GM21576 (cell line): ENCODE data around the gene ERCC6L2.

Experiments
- ATAC-seq: cut with Tn5 transposase; IDR thresholded peaks from one replicate; pipeline ENCODE4 v1.9.1; 2021; ENCODE audit warnings: mild to moderate bottlenecking, moderate library complexity; ENCODE audit not compliant: unreplicated experiment

ERCC6L2 gene

GRCh38 chr9:95910770-95911340 lies 35.4 kb downstream of the ERCC6L2 start:
- ATAC-seq: no peak

- no peak for ATAC-seq
Measured at GRCh38 chr9:95912773-95913172, 37.3 kb downstream of the ERCC6L2 start.

GRCh38 chr9:95920017-95920416 lies 44.5 kb downstream of the ERCC6L2 start:
- ATAC-seq: no peak

GRCh38 chr9:95923794-95924193 lies 48.3 kb downstream of the ERCC6L2 start:
- no peak for ATAC-seq

GRCh38 chr9:95924987-95925386 lies 49.5 kb downstream of the ERCC6L2 start:
- no peak for ATAC-seq

- no peak for ATAC-seq
Measured at GRCh38 chr9:95927271-95928004, 51.9 kb downstream of the ERCC6L2 start.

- no peak for ATAC-seq
Measured at GRCh38 chr9:95930277-95930676, 54.8 kb downstream of the ERCC6L2 start.

- ATAC-seq: no peak
Measured at GRCh38 chr9:95935861-95936578, 60.5 kb downstream of the ERCC6L2 start.

- no peak for ATAC-seq
Measured at GRCh38 chr9:95936579-95937075, 61.1 kb downstream of the ERCC6L2 start.

- no peak for ATAC-seq
Measured at GRCh38 chr9:95937131-95937530, 61.6 kb downstream of the ERCC6L2 start.

- no peak for ATAC-seq
Measured at GRCh38 chr9:95938724-95939123, 63.2 kb downstream of the ERCC6L2 start.

GRCh38 chr9:95939472-95939871 lies 64.0 kb downstream of the ERCC6L2 start:
- ATAC-seq: no peak

- ATAC-seq: no peak
Measured at GRCh38 chr9:95940265-95940664, 64.8 kb downstream of the ERCC6L2 start.

- no peak for ATAC-seq
Measured at GRCh38 chr9:95942016-95942415, 66.5 kb downstream of the ERCC6L2 start.

GRCh38 chr9:95947118-95947517 lies 71.6 kb downstream of the ERCC6L2 start:
- ATAC-seq: no peak

GRCh38 chr9:95952471-95952870 lies 77.0 kb downstream of the ERCC6L2 start:
- ATAC-seq: no peak

- ATAC-seq: no peak
Measured at GRCh38 chr9:95953986-95954385, 78.5 kb downstream of the ERCC6L2 start.

- no peak for ATAC-seq
Measured at GRCh38 chr9:95954940-95955339, 79.4 kb downstream of the ERCC6L2 start.

- no peak for ATAC-seq
Measured at GRCh38 chr9:95962936-95963335, 87.4 kb downstream of the ERCC6L2 start.

GRCh38 chr9:95963659-95964058 lies 88.2 kb downstream of the ERCC6L2 start:
- no peak for ATAC-seq

GRCh38 chr9:95966306-95966705 lies 90.8 kb downstream of the ERCC6L2 start:
- ATAC-seq: no peak

GRCh38 chr9:95970317-95970716 lies 94.8 kb downstream of the ERCC6L2 start:
- ATAC-seq: no peak
